BLaER1 (cell line): ENCODE measurements around the gene TNFAIP8L3.
"Not testable (repeated sequence)": the region's sequence is repeated elsewhere in the genome, so short reads cannot be mapped to it uniquely, and the experiment has no call there.

Source experiments
- H3K27ac ChIP-seq: shearing (Covaris generic); formaldehyde crosslinking; 2 replicates; pipeline ENCODE4 v1.8.1; 2022
- H3K27me3 ChIP-seq: shearing (Covaris generic); formaldehyde crosslinking; 2 replicates; pipeline ENCODE4 v1.8.1; 2022
- H3K36me3 ChIP-seq: shearing (Covaris generic); formaldehyde crosslinking; 2 replicates; pipeline ENCODE4 v1.8.1; 2022
- H3K4me1 ChIP-seq: shearing (Covaris generic); formaldehyde crosslinking; 2 replicates; pipeline ENCODE4 v1.8.1; 2022
- H3K4me2 ChIP-seq: shearing (Covaris generic); formaldehyde crosslinking; 2 replicates; pipeline ENCODE4 v1.8.1; 2022
- H3K4me3 ChIP-seq: shearing (Covaris generic); formaldehyde crosslinking; 2 replicates; pipeline ENCODE4 v1.8.1; 2022
- H3K9ac ChIP-seq: shearing (Covaris generic); formaldehyde crosslinking; 2 replicates; pipeline ENCODE4 v1.8.1; 2022
- H3K9me3 ChIP-seq: shearing (Covaris generic); formaldehyde crosslinking; 2 replicates; pipeline ENCODE4 v1.8.1; 2022
- H4K20me1 ChIP-seq: shearing (Covaris generic); formaldehyde crosslinking; 2 replicates; pipeline ENCODE4 v1.8.1; 2022
- Cebpa-rat ChIP-seq: shearing (Covaris generic); IDR thresholded peaks from 2 replicates; pipeline ENCODE4 v1.8.1; 2022

Gene TNFAIP8L3

DNA sequence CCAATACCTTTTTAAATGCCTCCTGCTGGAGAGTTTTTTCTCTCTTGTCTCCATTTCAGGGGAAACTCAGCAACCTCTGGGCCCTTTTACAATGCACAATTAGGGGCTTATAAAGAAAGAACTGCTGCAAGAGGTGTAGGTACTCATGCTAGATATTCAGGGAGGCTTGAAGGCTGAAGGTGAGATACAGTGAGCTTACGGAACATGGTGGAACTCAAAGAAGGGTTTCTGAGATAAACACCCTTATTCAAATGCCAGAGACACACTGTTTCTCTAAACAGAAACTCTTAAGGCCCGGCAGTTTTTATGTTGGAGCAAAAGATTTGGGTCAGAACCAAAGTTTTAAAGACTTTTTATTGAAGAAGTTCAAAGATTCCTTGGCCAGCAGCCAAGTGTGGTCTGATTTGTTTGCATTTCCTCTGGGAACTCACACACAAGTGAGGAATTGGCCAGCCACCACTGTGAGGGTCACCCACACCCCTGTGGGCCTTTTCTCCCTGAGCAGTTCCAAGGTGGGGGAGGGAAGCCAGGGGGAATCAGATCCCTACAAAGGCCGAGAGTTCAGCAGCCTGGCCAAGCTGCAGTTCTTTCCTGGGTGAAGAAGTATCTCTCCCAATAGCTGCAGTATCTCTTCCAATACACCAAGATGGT lies 47.8 kb downstream of the TNFAIP8L3 start:
- Histone ChIP-seq H3K27me3 (no peaks in the 10 kb centered on the region), H3K27ac (no peak overlapping the region), H3K36me3 (no peaks in the 10 kb centered on the region), H3K4me2 (no peak overlapping the region), H3K4me3 (no peak overlapping the region), H3K9me3 (no peaks in the 10 kb centered on the region), H3K9ac (no peak overlapping the region), H3K4me1 (peaks cover 5% of the 10 kb centered on the region), H4K20me1 (no peaks in the 10 kb centered on the region)
- no peak for TF ChIP-seq Cebpa-rat

DNA sequence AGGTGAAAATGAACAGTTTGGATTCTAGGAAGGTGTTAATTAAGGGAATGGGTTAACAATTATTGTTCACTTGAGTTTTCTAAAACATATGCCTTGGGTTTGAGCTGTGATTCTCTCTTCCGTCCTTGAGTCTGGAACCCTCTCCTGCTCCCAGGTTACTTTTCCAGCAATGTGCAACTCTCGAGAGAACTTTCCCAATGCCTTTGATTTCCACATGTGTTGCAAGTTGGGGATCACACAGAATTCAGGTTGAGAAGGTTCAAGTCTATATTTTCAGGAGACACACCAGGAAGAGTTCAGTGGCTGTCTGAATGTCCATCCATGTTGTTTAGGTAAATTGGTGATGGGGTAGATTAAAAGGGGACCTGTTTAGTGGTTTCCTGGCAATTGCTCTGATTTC lies 48.7 kb downstream of the TNFAIP8L3 start:
- no peak overlapping the region for H3K4me3 ChIP-seq
- no peaks in the 10 kb centered on the region for H3K27me3 ChIP-seq
- no peaks in the 10 kb centered on the region for H3K36me3 ChIP-seq
- no peaks in the 10 kb centered on the region for H4K20me1 ChIP-seq
- no peak overlapping the region for H3K9ac ChIP-seq
- no peak overlapping the region for H3K4me2 ChIP-seq
- H3K9me3 ChIP-seq: no peaks in the 10 kb centered on the region
- H3K4me1 ChIP-seq: no peaks in the 10 kb centered on the region
- H3K27ac ChIP-seq: no peak overlapping the region
- TF ChIP-seq Cebpa-rat: no peak

DNA sequence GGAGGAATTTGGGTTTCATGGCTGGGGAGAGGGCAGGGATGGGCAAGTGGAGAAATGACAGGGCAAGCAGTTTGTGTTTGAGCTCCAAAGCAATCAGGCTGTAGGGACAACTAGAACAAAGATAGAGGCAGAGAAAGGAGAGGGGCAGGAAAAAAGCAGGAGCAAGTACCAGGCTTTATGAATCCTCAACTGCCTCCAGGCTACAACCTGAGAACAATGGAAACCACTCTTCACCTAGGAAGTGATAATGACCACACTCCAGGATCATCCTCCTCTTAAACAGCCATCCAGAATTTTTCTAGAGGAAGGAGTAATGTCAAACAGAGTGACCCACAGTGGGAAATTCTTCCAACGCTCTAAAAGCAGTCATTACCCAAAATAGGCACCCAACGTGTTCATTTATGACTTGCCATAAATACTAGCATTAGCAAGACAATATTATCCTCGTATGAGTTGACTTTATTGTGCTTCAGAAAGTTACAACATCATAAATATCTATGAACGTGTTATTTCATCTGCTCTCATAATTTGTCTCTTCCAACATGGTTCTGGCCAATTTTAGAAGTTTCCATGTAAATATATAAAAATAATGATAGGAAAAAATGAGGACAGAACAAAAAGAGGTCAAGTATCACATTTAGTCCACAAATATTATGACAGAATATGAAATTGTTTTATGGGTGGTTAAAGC lies 50.5 kb downstream of the TNFAIP8L3 start:
- no peaks in the 10 kb centered on the region for H4K20me1 ChIP-seq
- no peaks in the 10 kb centered on the region for H3K9me3 ChIP-seq
- H3K36me3 ChIP-seq: no peaks in the 10 kb centered on the region
- H3K27ac ChIP-seq: no peak overlapping the region
- no peak overlapping the region for H3K4me3 ChIP-seq
- no peak for TF ChIP-seq Cebpa-rat
- no peak overlapping the region for H3K4me2 ChIP-seq
- H3K9ac ChIP-seq: no peak overlapping the region
- H3K27me3 ChIP-seq: no peaks in the 10 kb centered on the region
- no peaks in the 10 kb centered on the region for H3K4me1 ChIP-seq

DNA sequence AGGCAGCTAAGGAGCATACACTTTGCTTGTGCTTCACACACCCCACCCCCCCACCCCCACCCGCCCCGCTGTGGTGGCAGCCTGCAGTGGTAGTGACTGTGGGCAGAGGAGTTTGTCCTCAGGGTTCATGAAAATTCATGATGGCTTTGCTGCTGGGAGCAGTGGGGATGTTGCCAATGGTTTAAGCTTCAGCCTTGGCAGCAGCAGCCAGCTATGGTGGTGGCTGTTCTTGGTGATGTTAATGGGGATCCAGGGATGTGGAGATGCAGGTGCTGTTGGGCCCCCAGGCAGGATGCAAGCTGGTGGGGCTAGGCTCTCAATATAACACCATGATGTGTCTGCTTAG lies 55.8 kb downstream of the TNFAIP8L3 start:
- H4K20me1 ChIP-seq: no peaks in the 10 kb centered on the region

DNA sequence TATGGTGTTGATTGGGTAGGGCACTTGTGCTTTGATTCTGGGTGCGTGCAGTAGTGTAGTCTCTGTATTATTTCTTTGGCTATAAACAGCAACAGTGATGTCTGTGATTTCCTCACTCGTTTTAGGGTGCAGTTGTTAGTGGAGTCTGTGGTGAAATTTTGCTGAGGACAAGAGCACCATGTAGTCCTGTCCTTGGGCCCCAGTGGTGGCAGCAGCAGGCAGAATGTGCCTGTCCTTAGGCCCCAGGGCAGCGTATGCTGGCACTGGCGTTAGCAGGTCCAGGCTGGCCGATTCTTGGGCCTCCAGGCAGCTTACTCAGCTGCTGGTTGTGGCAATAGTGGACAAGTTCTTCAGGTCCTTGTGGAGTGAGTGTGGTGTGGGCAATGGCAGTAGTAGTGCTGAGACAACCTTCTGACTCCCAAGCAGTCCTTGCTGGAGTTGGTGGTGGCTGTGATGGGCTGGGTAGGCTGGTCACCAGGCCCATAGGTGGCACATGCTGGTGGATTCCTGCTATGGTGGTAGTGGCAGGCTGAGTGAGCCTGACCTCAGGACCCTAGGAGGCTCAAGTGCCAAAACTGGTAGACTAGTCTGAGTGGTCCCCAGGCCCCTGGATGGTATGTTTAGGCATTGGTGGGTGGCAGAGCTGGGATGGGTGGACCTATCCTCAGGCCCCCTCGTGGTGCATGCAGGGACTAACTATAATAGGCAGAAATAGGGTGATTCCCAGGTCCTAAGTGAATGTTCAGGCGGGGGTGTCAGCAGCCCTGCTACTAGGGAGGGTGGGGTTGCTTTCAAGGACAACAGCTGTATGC lies 56.3 kb downstream of the TNFAIP8L3 start:
- no peaks in the 10 kb centered on the region for H3K9me3 ChIP-seq
- H3K4me2 ChIP-seq: no peak overlapping the region
- no peak overlapping the region for H3K4me3 ChIP-seq
- no peak for TF ChIP-seq Cebpa-rat
- H3K9ac ChIP-seq: no peak overlapping the region
- H3K27me3 ChIP-seq: no peaks in the 10 kb centered on the region
- no peaks in the 10 kb centered on the region for H3K36me3 ChIP-seq
- H3K27ac ChIP-seq: no peak overlapping the region
- no peaks in the 10 kb centered on the region for H3K4me1 ChIP-seq
- no peaks in the 10 kb centered on the region for H4K20me1 ChIP-seq

More for the DNA sequence above, 55.8 kb downstream of the TNFAIP8L3 start:
- Histone ChIP-seq H3K4me2 (no peak overlapping the region), H3K27ac (no peak overlapping the region), H3K9me3 (no peaks in the 10 kb centered on the region), H3K9ac (no peak overlapping the region), H3K27me3 (no peaks in the 10 kb centered on the region), H3K4me1 (no peaks in the 10 kb centered on the region), H3K4me3 (no peak overlapping the region), H3K36me3 (no peaks in the 10 kb centered on the region)
- TF ChIP-seq Cebpa-rat: no peak

DNA sequence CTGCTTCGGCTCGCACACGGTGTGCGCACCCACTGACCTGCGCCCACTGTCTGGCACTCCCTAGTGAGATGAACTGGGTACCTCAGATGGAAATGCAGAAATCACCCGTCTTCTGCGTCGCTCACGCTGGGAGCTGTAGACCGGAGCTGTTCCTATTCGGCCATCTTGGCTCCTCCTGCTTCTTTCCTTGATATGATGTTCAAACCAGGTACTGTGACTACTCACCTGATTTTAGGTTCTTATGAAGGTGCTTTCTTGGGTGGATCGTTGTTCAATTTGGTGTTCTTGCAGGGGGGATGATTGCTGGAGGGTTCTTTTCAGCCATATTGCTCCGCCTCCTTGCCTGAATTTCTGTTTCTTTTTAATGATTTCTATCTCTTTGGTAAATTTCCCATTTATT lies 57.2 kb downstream of the TNFAIP8L3 start:
- not testable (repeated sequence) for H3K4me3 ChIP-seq, H3K4me1 ChIP-seq, H3K27me3 ChIP-seq, H3K9ac ChIP-seq, H3K27ac ChIP-seq, H3K36me3 ChIP-seq, H4K20me1 ChIP-seq, H3K9me3 ChIP-seq, H3K4me2 ChIP-seq

DNA sequence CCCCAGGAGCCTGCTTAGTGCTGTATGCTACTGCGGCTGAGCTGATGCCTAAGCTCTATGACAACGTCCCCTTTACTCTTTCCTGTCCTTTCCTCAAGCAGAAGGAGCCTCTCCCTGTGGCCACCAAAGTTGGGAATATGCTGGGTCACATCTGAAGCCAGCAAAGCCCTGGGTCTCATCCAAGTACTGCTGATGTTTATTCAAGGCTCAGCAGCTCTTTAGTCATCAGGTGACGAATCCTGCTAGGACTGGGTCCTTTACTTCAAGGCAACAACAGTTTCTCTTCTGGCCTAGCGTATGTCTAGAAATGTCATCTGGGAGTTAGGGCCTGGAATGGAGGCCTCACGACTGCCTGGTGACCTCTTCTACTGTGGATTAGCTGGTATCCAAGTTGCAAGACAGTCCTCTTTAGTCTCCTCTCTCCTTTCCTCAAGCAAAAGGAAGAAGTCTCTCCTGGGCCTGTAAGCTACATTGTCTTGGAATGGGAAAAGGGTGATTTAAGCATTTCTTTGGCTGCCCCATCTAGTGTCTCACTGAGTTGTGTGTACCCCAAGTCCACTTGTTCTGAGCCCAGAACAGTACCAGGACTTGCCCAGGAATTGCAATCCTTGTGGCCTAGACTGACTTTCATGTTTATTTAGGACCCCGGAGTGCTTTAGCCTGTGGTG lies 63.9 kb downstream of the TNFAIP8L3 start:
- Histone ChIP-seq H3K36me3 (no peaks in the 10 kb centered on the region), H3K9me3 (no peaks in the 10 kb centered on the region), H3K4me1 (no peaks in the 10 kb centered on the region), H3K27me3 (no peaks in the 10 kb centered on the region), H3K9ac (no peak overlapping the region), H3K27ac (no peak overlapping the region), H4K20me1 (no peaks in the 10 kb centered on the region), H3K4me2 (no peak overlapping the region), H3K4me3 (no peak overlapping the region)
- no peak for TF ChIP-seq Cebpa-rat

DNA sequence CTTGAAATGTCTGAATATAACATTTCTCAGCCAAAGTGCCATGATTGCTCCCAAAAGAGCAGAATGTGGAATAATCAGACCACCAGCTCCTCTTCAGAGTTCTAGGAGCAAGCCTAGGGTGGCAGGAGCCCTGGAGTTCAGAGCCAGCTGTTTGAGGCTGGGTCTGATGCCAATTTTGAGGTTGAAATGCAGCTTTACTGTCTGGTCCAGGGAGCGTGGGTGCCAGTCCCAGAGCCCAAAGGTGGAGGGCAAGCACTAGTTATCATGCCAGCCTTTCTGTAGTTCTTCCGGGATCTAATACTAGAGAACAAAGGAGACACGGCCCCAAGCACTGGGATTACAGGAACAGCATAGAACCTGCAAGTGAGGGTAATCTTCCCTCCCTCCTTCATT lies 69.3 kb downstream of the TNFAIP8L3 start:
- no peaks in the 10 kb centered on the region for H3K27me3 ChIP-seq
- H3K9me3 ChIP-seq: 0 out of 2 replicates have a peak, but pooled peaks cover 2% of the 10 kb centered on the region
- no peaks in the 10 kb centered on the region for H3K36me3 ChIP-seq
- no peaks in the 10 kb centered on the region for H3K4me1 ChIP-seq
- no peak overlapping the region for H3K4me2 ChIP-seq
- H4K20me1 ChIP-seq: no peaks in the 10 kb centered on the region
- no peak overlapping the region for H3K4me3 ChIP-seq
- no peak overlapping the region for H3K27ac ChIP-seq
- no peak for TF ChIP-seq Cebpa-rat
- H3K9ac ChIP-seq: no peak overlapping the region

DNA sequence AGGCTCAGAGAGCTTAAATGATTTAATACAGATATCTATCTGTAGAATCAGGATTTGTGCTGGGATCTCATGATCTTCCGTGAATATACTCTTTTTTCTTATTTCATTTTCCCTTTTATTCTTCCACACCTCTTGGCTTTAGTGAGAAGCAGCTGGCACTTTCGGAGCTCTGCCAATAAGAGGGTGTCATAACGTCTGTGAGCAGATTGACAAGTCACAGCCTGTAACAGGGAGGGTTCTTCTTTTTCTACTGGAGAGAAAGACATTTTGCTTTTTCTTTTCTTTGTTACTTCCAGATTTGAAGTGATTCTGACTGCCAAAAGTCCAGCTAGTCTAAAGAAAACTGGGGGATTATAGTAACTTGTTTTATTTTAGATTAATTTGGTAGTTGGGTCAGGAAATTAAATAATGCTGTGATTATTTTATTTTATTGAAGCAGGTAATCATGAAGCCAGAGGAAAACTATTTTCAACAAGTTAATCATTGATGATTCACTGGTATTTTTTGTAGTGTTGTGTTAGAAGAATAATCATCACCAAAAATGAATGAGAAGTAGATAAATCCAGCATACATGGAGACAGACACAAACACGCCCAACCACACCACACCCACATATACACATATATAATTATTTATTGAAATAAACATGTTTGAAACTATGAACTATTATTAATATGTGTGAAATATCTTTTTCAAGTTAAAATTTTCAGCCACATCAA lies 69.8 kb downstream of the TNFAIP8L3 start:
- no peaks in the 10 kb centered on the region for H4K20me1 ChIP-seq
- no peaks in the 10 kb centered on the region for H3K27me3 ChIP-seq
- TF ChIP-seq Cebpa-rat: no peak
- no peak overlapping the region for H3K4me2 ChIP-seq
- no peak overlapping the region for H3K27ac ChIP-seq
- no peak overlapping the region for H3K4me3 ChIP-seq
- H3K36me3 ChIP-seq: no peaks in the 10 kb centered on the region
- peaks cover 6% of the 10 kb centered on the region; the same call in 1 of the 2 replicates for H3K9me3 ChIP-seq
- H3K4me1 ChIP-seq: no peaks in the 10 kb centered on the region
- no peak overlapping the region for H3K9ac ChIP-seq
